Gastroesophageal sphincter (tissue), 3 donors: ENCODE results near the gene IQCF2.

Source experiments
- EP300 ChIP-seq: sonication (generic); formaldehyde crosslinking; IDR thresholded peaks from one replicate; pipeline ENCODE4 v1.6.1; 2017; ENCODE audit warnings: antibody characterized with exemption, mild to moderate bottlenecking
- POLR2A ChIP-seq, 2 donors: fragments of 450-650 bp; IDR thresholded peaks; one replicate each; pipeline ENCODE4 v1.6.1; 2017; ENCODE audit warnings: antibody characterized with exemption in 2 of 2, mild to moderate bottlenecking in 2 of 2, moderate library complexity in 1 of 2
- POLR2AphosphoS5 ChIP-seq: sonication (generic); formaldehyde crosslinking; IDR thresholded peaks from one replicate; pipeline ENCODE4 v1.6.1; 2017; ENCODE audit warnings: antibody characterized with exemption
- TF ChIP-seq, protein P1 (sequence below), 4 experiments: fragments of 200-600 bp in 2 of 4; fragments of 450-650 bp in 2 of 4; sonication (generic) in 1 of 4; IDR thresholded peaks; one replicate each; pipeline ENCODE4 v1.5.1; 2017 to 2019; ENCODE audit warnings: antibody characterized with exemption in 4 of 4, mild to moderate bottlenecking in 2 of 4, moderate library complexity in 2 of 4

DNA sequence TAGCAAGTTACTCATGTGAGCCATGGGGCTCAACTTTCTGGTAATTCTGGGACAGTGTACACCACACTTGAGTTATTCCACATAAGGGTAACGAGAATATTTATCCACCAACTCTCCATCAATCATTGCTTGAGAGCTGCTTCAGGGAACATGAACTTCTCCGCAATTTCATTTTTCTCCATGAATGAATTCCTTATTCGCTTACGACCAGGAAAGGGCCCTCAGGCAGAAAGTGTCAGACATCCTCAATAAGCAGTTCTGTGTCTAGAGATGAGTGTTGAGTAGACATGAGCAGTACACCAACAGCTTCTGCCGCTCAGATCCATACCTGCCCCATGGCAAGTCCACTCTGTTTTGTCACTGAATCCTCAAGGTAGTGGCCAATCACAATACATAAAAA is 24.8 kb upstream of the IQCF2 start:
- TF ChIP-seq, protein P1, sequence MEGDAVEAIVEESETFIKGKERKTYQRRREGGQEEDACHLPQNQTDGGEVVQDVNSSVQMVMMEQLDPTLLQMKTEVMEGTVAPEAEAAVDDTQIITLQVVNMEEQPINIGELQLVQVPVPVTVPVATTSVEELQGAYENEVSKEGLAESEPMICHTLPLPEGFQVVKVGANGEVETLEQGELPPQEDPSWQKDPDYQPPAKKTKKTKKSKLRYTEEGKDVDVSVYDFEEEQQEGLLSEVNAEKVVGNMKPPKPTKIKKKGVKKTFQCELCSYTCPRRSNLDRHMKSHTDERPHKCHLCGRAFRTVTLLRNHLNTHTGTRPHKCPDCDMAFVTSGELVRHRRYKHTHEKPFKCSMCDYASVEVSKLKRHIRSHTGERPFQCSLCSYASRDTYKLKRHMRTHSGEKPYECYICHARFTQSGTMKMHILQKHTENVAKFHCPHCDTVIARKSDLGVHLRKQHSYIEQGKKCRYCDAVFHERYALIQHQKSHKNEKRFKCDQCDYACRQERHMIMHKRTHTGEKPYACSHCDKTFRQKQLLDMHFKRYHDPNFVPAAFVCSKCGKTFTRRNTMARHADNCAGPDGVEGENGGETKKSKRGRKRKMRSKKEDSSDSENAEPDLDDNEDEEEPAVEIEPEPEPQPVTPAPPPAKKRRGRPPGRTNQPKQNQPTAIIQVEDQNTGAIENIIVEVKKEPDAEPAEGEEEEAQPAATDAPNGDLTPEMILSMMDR (IDR thresholded peaks at IDR 0.05) = no peak
- TF ChIP-seq POLR2A (IDR thresholded peaks at IDR 0.05) (no peak), EP300 (no peak), POLR2AphosphoS5 (no peak)
